ENCODE results near the gene KDELR1.
A peak's percentile ranks its signal among the peaks of the same experiment; 100 is the strongest.

The KDELR1 gene

GRCh38 chr19:48391100-48392005 is at the start of gene KDELR1:
Gene KDELR1, minus strand, starts transcription at chr19:48391551. Its CDS starts 193 bp downstream, at chr19:48391358.
- DNase-seq, result peak; percentile 92

GRCh38 chr19:48436586-48436985 is 45.2 kb upstream of the KDELR1 start:
- DNase-seq, result no peak

- no peak for DNase-seq
Observed at GRCh38 chr19:48433337-48433736, 42.0 kb upstream of the KDELR1 start.

GRCh38 chr19:48428670-48429069 is 37.3 kb upstream of the KDELR1 start:
- no peak for DNase-seq

GRCh38 chr19:48424694-48425219 is 33.4 kb upstream of the KDELR1 start:
- DNase-seq, result no peak

GRCh38 chr19:48421548-48421947 is 30.2 kb upstream of the KDELR1 start:
- no peak for DNase-seq

GRCh38 chr19:48419158-48419920 is 28.0 kb upstream of the KDELR1 start:
- DNase-seq, result peak; percentile 88

- DNase-seq, result no peak
Observed at GRCh38 chr19:48418317-48419064, 27.1 kb upstream of the KDELR1 start.

GRCh38 chr19:48417421-48417820 is 26.1 kb upstream of the KDELR1 start:
- no peak for DNase-seq

- no peak for DNase-seq
Observed at GRCh38 chr19:48415806-48416221, 24.5 kb upstream of the KDELR1 start.

GRCh38 chr19:48415395-48415794 is 24.0 kb upstream of the KDELR1 start:
- peak; percentile 83 for DNase-seq

- no peak for DNase-seq
Observed at GRCh38 chr19:48413879-48414587, 22.7 kb upstream of the KDELR1 start.

GRCh38 chr19:48405850-48406249 is 14.5 kb upstream of the KDELR1 start:
- no peak for DNase-seq

- DNase-seq, result no peak
Observed at GRCh38 chr19:48405010-48405659, 13.8 kb upstream of the KDELR1 start.

- DNase-seq, result peak; percentile 69
Observed at GRCh38 chr19:48403606-48404005, 12.3 kb upstream of the KDELR1 start.

- no peak for DNase-seq
Observed at GRCh38 chr19:48401287-48401686, 9.9 kb upstream of the KDELR1 start.

- peak; percentile 76 for DNase-seq
Observed at GRCh38 chr19:48400018-48400742, 8.8 kb upstream of the KDELR1 start.

GRCh38 chr19:48398375-48399235 is 7.3 kb upstream of the KDELR1 start:
- peak; percentile 94 for DNase-seq

GRCh38 chr19:48398102-48398374 is 6.7 kb upstream of the KDELR1 start:
- no peak for DNase-seq
